Osteocyte (in vitro differentiated cells): ENCODE data around the gene MAP3K7CL. TPM values are rescaled to one million over a fixed set of nuclear protein-coding genes. Genes with fewer than 3 reads are reported as not detected.

Experiments used
- DNase-seq: peaks from one replicate; pipeline ENCODE4 v3.0.0; 2021; ENCODE audit warnings: mixed read lengths; ENCODE audit not compliant: unreplicated experiment; ENCODE audit errors: extremely low spot score
- H3K27ac Mint-ChIP-seq: one replicate; pipeline ENCODE4 v1.8.0; 2021; ENCODE audit warnings: mild to moderate bottlenecking, mixed read lengths; ENCODE audit not compliant: unreplicated experiment
- H3K27me3 Mint-ChIP-seq: one replicate; pipeline ENCODE4 v1.8.0; 2021; ENCODE audit warnings: mixed read lengths; ENCODE audit not compliant: unreplicated experiment
- H3K36me3 Mint-ChIP-seq: one replicate; pipeline ENCODE4 v1.8.0; 2021; ENCODE audit warnings: mixed read lengths; ENCODE audit not compliant: unreplicated experiment
- H3K4me1 Mint-ChIP-seq: one replicate; pipeline ENCODE4 v1.8.0; 2021; ENCODE audit warnings: mixed read lengths; ENCODE audit not compliant: unreplicated experiment
- H3K4me3 Mint-ChIP-seq: one replicate; pipeline ENCODE4 v1.8.0; 2021; ENCODE audit warnings: mild to moderate bottlenecking, moderate library complexity, mixed read lengths; ENCODE audit not compliant: unreplicated experiment
- H3K9me3 Mint-ChIP-seq: one replicate; pipeline ENCODE4 v1.8.0; 2021; ENCODE audit warnings: mixed read lengths; ENCODE audit not compliant: unreplicated experiment
- total RNA-seq: library from RNA; stranded (reverse); gene quantifications from 2 replicates; pipeline ENCODE4 v1.2.1, GENCODE V29; 2021
- TF ChIP-seq, protein P1 (sequence below): fragments of 200-600 bp; sonication (generic); IDR thresholded peaks from 2 replicates; pipeline ENCODE4 v1.5.0; 2021; ENCODE audit warnings: antibody characterized with exemption, mild to moderate bottlenecking, moderate library complexity

Gene MAP3K7CL
- total RNA-seq, 1 donor from 2014 or later: 1.8 TPM

DNA sequence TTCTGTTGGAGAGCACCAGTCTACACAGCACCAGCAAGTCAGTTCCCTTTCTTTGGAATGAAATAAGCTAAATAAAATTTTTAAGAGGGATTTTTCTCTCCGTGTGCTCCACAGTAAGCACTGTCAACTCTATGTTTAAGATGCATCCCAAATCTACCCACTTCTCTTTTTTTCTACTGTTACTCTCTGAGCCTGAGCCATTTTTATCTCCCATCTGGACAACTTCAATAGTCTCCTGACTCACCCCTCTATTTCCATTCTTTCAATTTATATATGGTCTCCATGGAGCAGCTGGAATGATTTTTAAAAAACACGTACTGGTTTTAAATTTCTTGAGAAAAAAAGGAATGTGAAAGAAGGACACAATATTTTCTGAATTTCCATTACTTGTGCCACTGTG is 32.3 kb upstream of the MAP3K7CL start:
- DNase-seq: no peak
- peaks cover 11% of the 10 kb centered on the region for H3K4me1 Mint-ChIP-seq
- TF ChIP-seq, protein P1, sequence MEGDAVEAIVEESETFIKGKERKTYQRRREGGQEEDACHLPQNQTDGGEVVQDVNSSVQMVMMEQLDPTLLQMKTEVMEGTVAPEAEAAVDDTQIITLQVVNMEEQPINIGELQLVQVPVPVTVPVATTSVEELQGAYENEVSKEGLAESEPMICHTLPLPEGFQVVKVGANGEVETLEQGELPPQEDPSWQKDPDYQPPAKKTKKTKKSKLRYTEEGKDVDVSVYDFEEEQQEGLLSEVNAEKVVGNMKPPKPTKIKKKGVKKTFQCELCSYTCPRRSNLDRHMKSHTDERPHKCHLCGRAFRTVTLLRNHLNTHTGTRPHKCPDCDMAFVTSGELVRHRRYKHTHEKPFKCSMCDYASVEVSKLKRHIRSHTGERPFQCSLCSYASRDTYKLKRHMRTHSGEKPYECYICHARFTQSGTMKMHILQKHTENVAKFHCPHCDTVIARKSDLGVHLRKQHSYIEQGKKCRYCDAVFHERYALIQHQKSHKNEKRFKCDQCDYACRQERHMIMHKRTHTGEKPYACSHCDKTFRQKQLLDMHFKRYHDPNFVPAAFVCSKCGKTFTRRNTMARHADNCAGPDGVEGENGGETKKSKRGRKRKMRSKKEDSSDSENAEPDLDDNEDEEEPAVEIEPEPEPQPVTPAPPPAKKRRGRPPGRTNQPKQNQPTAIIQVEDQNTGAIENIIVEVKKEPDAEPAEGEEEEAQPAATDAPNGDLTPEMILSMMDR: no peak
- H3K27me3 Mint-ChIP-seq: no peaks in the 10 kb centered on the region
- H3K9me3 Mint-ChIP-seq: no peaks in the 10 kb centered on the region
- peak overlapping the region; percentile 60 for H3K27ac Mint-ChIP-seq
- H3K4me3 Mint-ChIP-seq: no peak overlapping the region
- no peaks in the 10 kb centered on the region for H3K36me3 Mint-ChIP-seq

DNA sequence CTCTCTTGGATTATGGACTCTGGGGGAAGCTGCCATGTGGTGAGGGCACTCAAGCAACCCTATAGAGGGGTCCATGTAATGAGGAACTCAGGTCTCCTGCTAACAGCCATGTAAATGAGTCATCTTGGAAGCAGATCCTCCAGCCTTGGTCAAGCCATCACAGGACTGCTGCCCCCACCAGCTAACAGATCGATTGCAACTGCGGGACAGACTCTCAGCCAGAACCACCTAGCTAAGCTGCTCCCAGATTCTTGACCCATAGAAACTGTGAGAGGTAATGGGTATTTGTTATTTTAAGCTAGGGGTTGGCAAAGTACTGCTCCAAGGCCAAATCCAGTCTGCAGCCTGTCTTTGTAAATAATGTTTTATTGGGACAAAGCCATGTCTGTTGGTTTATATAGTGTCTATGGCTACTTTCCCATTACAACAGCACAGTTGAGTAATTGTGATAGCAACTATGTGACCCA is 27.6 kb upstream of the MAP3K7CL start:
- H3K4me3 Mint-ChIP-seq: no peak overlapping the region
- no peaks in the 10 kb centered on the region for H3K9me3 Mint-ChIP-seq
- H3K4me1 Mint-ChIP-seq: peaks cover 26% of the 10 kb centered on the region
- H3K27ac Mint-ChIP-seq: no peak overlapping the region
- TF ChIP-seq, protein P1: no peak
- H3K36me3 Mint-ChIP-seq: no peaks in the 10 kb centered on the region
- no peaks in the 10 kb centered on the region for H3K27me3 Mint-ChIP-seq
- DNase-seq: no peak

DNA sequence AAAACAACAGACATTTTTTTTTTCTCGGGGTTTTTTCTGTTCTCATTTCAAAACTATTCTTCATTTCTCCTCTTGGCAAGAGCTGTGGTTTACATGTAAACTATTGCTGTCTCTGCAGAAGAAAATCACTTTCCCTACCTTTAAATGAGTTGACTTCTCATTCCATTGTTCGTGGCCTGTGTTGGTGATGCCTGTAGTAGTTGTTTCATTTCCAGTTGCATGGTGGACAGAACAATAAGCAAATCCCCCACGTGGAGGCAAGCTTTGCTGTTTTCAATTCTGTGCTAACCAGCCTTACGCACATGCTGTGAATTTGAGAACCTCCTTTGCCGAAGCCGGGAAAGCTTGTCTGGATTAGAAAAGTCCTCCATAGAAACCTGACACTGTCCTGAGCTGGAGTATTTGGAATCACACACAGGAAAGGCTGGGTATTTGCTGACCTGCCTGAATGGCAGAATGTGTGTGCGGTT is 26.2 kb upstream of the MAP3K7CL start:
- DNase-seq: no peak
- TF ChIP-seq, protein P1: no peak
- H3K36me3 Mint-ChIP-seq: no peaks in the 10 kb centered on the region
- no peaks in the 10 kb centered on the region for H3K9me3 Mint-ChIP-seq
- H3K27me3 Mint-ChIP-seq: no peaks in the 10 kb centered on the region
- peaks cover 26% of the 10 kb centered on the region for H3K4me1 Mint-ChIP-seq
- H3K27ac Mint-ChIP-seq: no peak overlapping the region
- no peak overlapping the region for H3K4me3 Mint-ChIP-seq

DNA sequence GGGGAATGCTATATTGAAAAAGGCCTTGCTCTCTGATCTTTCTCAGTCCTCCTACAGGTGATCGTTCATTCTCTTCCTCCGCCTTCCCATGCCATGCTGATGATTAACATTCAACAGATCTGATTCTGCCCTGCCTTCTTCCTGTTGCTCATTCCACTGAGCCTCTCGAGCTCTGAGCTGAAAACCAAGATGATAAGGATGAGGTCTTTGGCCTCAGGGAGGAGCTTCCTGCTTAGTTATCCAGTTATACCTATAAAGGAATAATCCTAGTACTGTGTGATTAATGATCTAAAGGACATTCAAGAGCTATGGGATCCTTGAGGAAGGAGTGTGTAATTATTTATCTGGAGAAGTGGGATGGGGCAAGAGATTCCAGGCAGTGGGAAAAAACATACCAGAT is 25.2 kb upstream of the MAP3K7CL start:
- DNase-seq: no peak
- Mint-ChIP-seq H3K4me1 (peaks cover 32% of the 10 kb centered on the region), H3K4me3 (no peak overlapping the region), H3K27me3 (no peaks in the 10 kb centered on the region), H3K36me3 (no peaks in the 10 kb centered on the region), H3K9me3 (no peaks in the 10 kb centered on the region), H3K27ac (peak overlapping the region; percentile 1)
- TF ChIP-seq, protein P1: no peak

DNA sequence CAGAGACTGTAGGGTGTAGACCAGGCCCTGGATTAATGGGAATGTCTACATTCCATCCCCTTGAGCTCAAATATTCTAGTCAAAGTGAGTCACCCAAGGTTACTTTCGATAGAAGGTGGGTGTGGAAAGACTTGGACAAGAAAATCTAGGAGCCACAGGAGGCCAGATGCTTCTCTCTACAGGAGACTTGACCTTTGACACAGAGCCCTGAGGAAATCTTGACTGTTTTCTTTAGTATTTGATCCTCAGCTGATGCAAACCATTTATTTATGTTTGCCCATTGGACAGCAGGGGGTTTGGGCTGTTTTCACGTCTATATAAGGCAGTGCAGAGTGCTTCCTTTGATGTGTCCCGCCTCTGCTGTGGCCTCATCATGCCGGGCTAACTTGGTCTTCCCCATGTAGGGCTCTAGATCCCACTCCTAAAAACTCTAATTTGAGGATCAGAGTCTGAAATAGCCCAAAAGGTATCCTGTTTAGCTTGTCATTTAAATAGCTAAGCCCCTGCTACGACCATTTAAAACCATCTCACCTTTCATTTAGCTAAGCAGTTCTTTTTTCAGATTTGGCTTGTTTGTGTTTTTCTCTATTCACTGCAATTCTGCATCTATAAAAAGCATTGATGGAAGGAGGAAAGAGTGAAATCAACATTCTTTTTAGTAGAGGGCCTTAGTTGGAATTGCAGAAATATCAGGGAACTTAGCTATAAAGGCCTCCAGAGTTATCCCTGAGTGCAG is 15.5 kb upstream of the MAP3K7CL start:
- H3K27ac Mint-ChIP-seq: peak overlapping the region; percentile 76
- H3K9me3 Mint-ChIP-seq: no peaks in the 10 kb centered on the region
- no peak overlapping the region for H3K4me3 Mint-ChIP-seq
- TF ChIP-seq, protein P1: no peak
- peaks cover 2% of the 10 kb centered on the region for H3K36me3 Mint-ChIP-seq
- no peak for DNase-seq
- no peaks in the 10 kb centered on the region for H3K27me3 Mint-ChIP-seq
- peaks cover 52% of the 10 kb centered on the region for H3K4me1 Mint-ChIP-seq
